WI38 (cell line): ENCODE data around the gene VPS45.

ENCODE experiments used
- H3K4me3 ChIP-seq: 2 replicates; pipeline ENCODE4 v1.5.1; 2011; ENCODE audit warnings: low read depth, mild to moderate bottlenecking, control low read depth, low read length
- CTCF ChIP-seq: IDR thresholded peaks from 2 replicates; pipeline ENCODE4 v1.5.1; 2012; ENCODE audit warnings: low read depth, mild to moderate bottlenecking, control low read depth, low read length

VPS45 gene

GRCh38 chr1:150085406-150085805 is 17.8 kb downstream of the VPS45 start:
- TF ChIP-seq CTCF, result no peak

GRCh38 chr1:150087415-150087814 is 19.8 kb downstream of the VPS45 start:
- no peak overlapping the region for H3K4me3 ChIP-seq
- TF ChIP-seq CTCF, result no peak

More at GRCh38 chr1:150085406-150085805, 17.8 kb downstream of the VPS45 start:
- no peak overlapping the region for H3K4me3 ChIP-seq

- TF ChIP-seq CTCF, result no peak
- H3K4me3 ChIP-seq, result no peak overlapping the region
These were observed 22.4 kb downstream of the VPS45 start for GRCh38 chr1:150089846-150090520.

- H3K4me3 ChIP-seq, result no peak overlapping the region
- no peak for TF ChIP-seq CTCF
These were observed 24.7 kb downstream of the VPS45 start for GRCh38 chr1:150092180-150092791.

- no peak overlapping the region for H3K4me3 ChIP-seq
- no peak for TF ChIP-seq CTCF
These were observed 26.2 kb downstream of the VPS45 start for GRCh38 chr1:150093805-150094204.

- no peak for TF ChIP-seq CTCF
- no peak overlapping the region for H3K4me3 ChIP-seq
These were observed 27.2 kb downstream of the VPS45 start for GRCh38 chr1:150094734-150095265.

GRCh38 chr1:150102986-150103385 is 35.4 kb downstream of the VPS45 start:
- TF ChIP-seq CTCF, result no peak
- H3K4me3 ChIP-seq, result no peak overlapping the region
